Central memory CD8-positive, alpha-beta T cell (primary cell): ENCODE results near the gene SNED1.

ENCODE experiments used
- ATAC-seq: fragments of 150-1000 bp; cut with Tn5 transposase; replicated peaks from 2 replicates; pipeline ENCODE4 v1.10.0; 2022; ENCODE audit warnings: mild to moderate bottlenecking, moderate FRiP score, moderate number of reproducible peaks; ENCODE audit not compliant: poor library complexity, severe bottlenecking; ENCODE audit errors: extremely low read depth
- DNase-seq, 2 donors: peaks; one replicate each; pipeline ENCODE4 v3.0.0; 2021; ENCODE audit warnings: low spot score in 2 of 2
- H3K27ac Mint-ChIP-seq: one replicate; pipeline ENCODE4 v1.8.0; 2022; ENCODE audit warnings: low read depth, mild to moderate bottlenecking, moderate library complexity, mixed read lengths
- H3K27me3 Mint-ChIP-seq: one replicate; pipeline ENCODE4 v1.8.0; 2022; ENCODE audit warnings: mixed read lengths
- H3K36me3 Mint-ChIP-seq: one replicate; pipeline ENCODE4 v1.8.0; 2022; ENCODE audit warnings: mild to moderate bottlenecking, moderate library complexity, mixed read lengths; ENCODE audit not compliant: insufficient read depth
- H3K4me1 Mint-ChIP-seq: one replicate; pipeline ENCODE4 v1.8.0; 2022; ENCODE audit warnings: mixed read lengths
- H3K4me3 Mint-ChIP-seq: one replicate; pipeline ENCODE4 v1.8.0; 2022; ENCODE audit warnings: mild to moderate bottlenecking, moderate library complexity, mixed read lengths
- H3K9me3 Mint-ChIP-seq: one replicate; pipeline ENCODE4 v1.8.0; 2022; ENCODE audit warnings: mixed read lengths

The SNED1 gene

DNA sequence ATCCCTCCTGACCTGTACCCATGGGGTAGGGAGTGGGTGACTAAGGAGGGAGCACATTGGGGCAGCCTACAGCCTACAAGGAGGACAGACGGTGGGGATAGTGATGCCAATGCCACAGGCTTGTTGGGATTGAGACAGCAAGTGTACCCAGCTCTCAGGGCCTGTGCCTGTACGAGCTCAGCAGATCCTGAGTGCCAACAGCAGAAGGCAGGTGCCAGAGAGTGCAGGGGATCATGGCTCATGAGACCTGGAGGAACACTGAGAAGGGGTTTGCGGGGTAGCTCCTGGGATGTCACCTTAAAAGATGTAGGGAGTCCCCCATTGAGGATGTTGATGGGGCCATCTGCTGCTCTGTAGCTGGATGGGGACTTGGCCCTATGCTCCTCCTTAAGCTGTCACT lies 10.3 kb upstream of the SNED1 start:
- Mint-ChIP-seq H3K4me3 (no peak overlapping the region), H3K27me3 (peaks cover 12% of the 10 kb centered on the region), H3K4me1 (peaks cover 5% of the 10 kb centered on the region), H3K27ac (no peak overlapping the region), H3K9me3 (no peaks in the 10 kb centered on the region), H3K36me3 (no peaks in the 10 kb centered on the region)
- DNase-seq (no peak), ATAC-seq (no peak)

DNA sequence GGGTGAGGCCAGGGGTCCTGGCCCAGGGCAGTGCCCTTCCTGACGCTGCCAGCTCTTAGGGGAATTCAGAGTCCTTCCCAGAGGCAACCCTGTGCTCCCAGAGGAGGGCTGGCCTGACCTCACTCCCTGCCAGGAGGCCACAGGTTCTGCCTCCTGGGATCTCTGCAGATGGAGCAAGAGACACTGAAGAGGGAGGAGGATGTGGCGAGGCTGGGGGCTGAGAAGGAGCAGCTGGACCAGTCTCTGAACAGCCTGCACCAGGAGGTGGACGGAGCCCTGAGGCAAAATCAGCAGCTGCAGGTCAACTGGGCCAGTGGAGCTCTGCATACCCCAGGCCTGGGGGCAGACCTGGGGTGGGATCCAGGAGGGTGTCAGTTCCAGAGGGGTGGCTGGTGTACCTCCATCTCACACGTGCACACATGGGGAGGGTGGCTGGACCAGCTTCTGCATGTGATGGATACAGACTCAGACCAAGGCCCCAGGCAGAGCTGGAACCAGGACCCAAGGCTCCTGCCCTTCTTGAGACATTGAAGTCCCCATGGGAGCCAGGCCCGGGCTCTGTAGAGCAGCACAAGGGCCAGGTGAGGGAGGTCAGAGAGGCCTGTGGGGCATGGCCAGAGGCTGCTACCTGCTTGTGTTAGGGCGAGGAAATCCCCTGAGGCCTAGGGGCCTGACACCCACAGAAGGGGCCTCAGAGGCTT lies 9.7 kb upstream of the SNED1 start:
- DNase-seq (no peak), ATAC-seq (no peak)
- H3K36me3 Mint-ChIP-seq = no peaks in the 10 kb centered on the region
- peaks cover 5% of the 10 kb centered on the region for H3K4me1 Mint-ChIP-seq
- H3K9me3 Mint-ChIP-seq = no peaks in the 10 kb centered on the region
- H3K27me3 Mint-ChIP-seq = peaks cover 12% of the 10 kb centered on the region
- H3K27ac Mint-ChIP-seq = no peak overlapping the region
- H3K4me3 Mint-ChIP-seq = no peak overlapping the region

DNA sequence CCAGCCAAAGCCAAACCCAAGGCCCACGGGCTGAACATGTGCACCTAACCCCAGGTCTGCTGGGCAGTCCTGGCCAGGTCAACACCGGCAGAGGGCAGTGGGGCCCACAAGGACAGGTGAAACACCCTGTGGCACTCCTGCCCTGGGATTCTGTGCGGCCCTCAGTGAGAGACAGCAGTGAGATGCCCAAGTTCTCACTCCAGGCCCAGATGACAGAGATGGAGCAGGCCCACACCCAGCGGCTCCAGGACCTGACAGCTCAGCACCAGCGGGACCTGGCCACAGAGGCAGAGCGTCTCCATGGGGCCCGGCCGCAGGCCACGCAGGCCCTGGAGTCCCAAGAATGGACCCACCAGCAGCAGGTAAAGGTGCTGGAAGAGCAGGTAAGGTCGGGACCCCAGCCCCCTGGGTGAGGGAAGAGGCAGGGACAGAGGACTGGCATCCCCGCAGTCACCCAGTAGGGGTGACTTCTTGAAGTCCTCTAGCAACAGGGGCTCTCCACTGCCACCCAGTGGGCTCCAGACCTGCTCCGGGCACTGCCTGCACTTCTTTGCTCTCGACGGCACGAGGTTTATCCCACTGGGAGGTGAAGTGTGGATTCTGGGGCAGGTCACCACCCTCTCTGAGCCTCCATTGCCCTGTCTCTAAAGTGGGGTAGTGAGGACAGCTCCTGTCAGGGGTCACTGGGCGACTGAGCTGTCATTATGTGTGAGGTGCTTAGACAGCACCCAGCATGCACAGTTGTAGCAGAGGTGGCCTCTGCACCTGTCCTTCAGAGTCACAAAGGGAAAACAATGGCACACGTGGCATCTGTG lies 8.8 kb upstream of the SNED1 start:
- H3K9me3 Mint-ChIP-seq = no peaks in the 10 kb centered on the region
- peaks cover 12% of the 10 kb centered on the region for H3K27me3 Mint-ChIP-seq
- DNase-seq (no peak), ATAC-seq (no peak)
- H3K4me3 Mint-ChIP-seq = no peak overlapping the region
- H3K36me3 Mint-ChIP-seq = no peaks in the 10 kb centered on the region
- H3K27ac Mint-ChIP-seq = no peak overlapping the region
- peaks cover 5% of the 10 kb centered on the region for H3K4me1 Mint-ChIP-seq

DNA sequence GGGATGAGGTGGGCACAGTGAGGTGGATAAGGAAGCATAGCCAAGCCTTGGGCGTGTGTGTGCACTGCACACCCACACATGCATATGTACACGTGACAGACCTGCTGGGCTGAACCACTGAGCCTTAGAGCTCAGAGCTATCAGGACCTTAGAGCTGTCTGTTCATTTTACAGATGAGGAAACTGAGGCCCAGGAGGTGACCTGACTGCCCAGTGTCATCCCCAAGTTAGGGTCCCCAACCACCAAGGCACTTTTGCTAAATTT lies 8.2 kb upstream of the SNED1 start:
- Mint-ChIP-seq H3K27ac (no peak overlapping the region), H3K4me3 (no peak overlapping the region), H3K36me3 (no peaks in the 10 kb centered on the region), H3K4me1 (peaks cover 5% of the 10 kb centered on the region), H3K9me3 (no peaks in the 10 kb centered on the region), H3K27me3 (peaks cover 12% of the 10 kb centered on the region)
- ATAC-seq (no peak), DNase-seq (no peak)

DNA sequence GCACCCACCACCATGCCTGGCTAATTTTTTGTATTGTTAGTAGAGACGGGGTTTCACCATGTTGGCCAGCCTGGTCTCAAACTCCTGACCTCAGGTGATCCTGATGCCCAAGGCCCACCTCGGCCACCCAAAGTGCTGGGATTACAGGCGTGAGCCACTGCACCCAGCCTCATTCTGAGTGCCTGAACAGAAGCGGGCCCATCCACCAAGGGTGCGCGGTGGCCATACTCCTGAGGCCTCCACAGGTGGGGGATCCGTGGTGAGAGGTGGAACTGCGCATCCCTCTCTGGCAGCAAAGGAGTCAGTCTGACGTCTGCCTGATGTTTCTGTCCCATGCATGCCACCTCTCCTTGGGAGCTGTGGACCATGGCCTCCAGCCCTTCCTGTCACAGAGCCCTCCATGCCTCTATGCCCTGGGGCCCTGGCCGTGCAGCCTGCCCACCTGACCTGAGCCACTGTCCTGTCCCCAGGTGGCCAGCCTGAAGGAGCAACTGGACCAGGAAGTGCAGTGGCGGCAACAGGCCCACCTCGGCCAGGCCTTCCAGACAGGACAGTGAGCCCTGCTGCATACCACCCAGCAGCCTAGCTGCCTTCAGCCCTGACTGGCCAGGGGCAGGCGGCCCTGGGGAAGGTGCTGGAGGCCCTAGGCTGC lies 7.6 kb upstream of the SNED1 start:
- Mint-ChIP-seq H3K36me3 (no peaks in the 10 kb centered on the region), H3K27me3 (peaks cover 12% of the 10 kb centered on the region), H3K4me3 (no peak overlapping the region), H3K9me3 (no peaks in the 10 kb centered on the region), H3K4me1 (peaks cover 5% of the 10 kb centered on the region), H3K27ac (no peak overlapping the region)
- no peak for ATAC-seq
- no peak for DNase-seq

DNA sequence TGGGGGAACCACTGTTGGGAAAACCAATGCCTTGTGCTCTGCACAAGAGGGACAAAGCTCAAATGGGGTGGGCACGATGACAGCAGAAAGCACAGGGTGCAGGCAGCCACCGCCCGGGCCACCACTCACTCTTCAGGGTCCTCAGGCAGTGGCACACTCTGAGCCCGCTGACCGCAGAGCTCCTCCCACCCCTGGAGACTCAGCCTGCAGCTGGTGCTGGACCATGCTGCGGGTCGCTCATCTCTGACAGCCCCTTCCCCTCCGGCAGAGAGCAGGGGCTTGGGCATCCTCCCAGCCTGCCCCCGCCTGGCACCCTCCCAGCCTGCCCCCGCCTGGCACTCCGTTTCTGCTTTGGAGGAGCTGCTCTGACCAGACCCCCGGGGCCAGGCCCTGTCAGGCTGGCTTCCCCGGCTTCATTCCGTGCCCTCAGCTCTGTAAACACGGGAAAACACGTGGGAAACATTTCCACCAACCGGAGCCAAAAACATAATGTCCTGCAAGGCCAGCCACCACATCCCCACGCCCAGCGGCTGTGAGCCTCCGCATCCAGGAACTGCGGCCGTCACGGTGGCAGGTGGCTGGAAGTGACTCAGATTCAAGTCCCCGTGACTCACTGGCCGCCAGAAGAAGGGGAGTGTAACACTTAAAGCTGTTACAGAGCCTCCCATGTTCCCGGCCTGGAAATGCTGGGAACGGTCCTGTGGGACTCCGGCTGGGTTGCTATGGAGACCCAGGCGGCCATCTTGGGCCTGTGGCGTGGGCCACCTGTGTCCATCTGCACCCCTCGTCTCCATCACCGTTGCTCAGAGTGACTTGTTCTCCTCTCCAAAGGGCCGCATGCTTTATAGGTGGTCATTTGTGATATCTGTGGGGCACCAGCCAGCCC lies 6.8 kb upstream of the SNED1 start:
- ATAC-seq (no peak), DNase-seq (no peak)
- no peaks in the 10 kb centered on the region for H3K9me3 Mint-ChIP-seq
- no peak overlapping the region for H3K27ac Mint-ChIP-seq
- no peaks in the 10 kb centered on the region for H3K36me3 Mint-ChIP-seq
- peaks cover 5% of the 10 kb centered on the region for H3K4me1 Mint-ChIP-seq
- no peak overlapping the region for H3K4me3 Mint-ChIP-seq
- peaks cover 15% of the 10 kb centered on the region for H3K27me3 Mint-ChIP-seq

DNA sequence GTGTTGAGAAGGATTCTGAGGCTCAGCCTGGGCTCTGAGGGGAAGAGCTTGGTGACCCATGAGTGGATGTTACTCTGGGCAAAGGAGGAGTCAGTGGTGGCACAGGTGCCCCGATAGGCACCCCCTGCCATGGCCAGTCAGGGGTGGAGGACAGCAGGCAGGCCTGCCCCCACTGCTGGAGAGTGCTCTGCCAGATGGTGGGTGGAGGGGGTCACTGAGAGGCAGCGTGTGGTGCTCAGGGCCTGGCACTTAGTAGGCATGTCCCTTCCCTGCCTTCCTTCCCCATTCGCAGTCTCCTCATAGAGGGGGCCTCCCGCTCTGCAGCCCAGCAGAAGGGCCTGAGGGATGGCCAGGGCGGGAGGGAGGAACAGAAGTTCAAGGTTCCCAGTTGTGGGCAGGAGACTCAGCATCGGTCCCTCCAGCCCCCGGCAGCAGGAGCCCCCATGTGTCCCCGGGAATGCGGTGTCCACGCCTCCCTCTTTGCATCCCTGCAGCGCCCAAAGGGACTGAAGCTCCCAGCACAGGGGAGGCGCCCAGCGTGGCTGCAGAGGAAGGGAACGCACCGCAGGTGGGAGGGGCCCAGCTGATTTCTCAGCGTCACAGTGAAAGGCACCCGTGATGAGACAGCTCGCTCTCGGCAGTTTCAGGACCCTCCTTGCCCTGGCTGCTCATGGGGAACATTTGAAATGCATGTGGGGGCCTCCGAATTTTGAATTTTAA lies 5.7 kb upstream of the SNED1 start:
- DNase-seq = no peak
- Mint-ChIP-seq H3K4me3 (no peak overlapping the region), H3K27ac (no peak overlapping the region), H3K4me1 (peaks cover 5% of the 10 kb centered on the region), H3K27me3 (peaks cover 26% of the 10 kb centered on the region), H3K36me3 (no peaks in the 10 kb centered on the region), H3K9me3 (no peaks in the 10 kb centered on the region)
- ATAC-seq = no peak

DNA sequence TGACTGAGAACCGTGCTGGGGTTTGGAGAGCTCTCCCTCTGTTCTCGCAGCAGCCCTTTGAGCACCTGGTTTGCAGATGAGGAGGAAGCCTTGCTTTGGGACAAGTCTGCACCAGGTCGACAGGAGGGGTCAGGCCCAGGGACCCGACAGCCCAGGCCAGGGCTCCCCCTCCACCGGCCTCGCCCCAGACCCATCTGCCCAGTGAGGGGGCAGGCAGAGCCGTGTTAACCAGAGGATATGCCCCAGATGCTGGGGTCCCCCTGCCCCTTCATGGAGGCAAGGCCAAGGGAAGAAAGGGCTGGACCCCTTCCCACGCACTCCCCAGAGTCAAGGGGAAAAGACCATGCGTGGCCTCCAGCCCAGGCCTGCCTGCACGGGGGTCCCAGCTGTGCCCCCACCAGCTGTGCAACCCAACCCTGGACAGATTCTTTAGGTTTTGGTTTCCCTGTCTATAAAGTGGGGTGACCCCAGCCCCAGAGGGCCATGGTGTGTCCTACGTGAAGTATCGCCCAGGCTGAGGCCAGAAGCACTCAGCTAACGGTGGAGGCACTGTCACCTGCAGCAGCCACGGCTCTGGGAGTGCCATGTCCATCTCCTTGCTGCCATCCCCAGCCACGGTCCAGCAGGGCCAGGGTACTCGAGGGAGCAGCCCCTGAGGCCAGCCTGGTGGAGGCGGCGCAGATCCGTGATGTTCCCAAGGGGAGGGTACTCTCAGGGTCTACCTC lies 4.8 kb upstream of the SNED1 start:
- Mint-ChIP-seq H3K4me1 (peaks cover 5% of the 10 kb centered on the region), H3K36me3 (no peaks in the 10 kb centered on the region), H3K27ac (no peak overlapping the region), H3K9me3 (no peaks in the 10 kb centered on the region), H3K27me3 (peaks cover 26% of the 10 kb centered on the region), H3K4me3 (no peak overlapping the region)
- DNase-seq = no peak
- no peak for ATAC-seq

DNA sequence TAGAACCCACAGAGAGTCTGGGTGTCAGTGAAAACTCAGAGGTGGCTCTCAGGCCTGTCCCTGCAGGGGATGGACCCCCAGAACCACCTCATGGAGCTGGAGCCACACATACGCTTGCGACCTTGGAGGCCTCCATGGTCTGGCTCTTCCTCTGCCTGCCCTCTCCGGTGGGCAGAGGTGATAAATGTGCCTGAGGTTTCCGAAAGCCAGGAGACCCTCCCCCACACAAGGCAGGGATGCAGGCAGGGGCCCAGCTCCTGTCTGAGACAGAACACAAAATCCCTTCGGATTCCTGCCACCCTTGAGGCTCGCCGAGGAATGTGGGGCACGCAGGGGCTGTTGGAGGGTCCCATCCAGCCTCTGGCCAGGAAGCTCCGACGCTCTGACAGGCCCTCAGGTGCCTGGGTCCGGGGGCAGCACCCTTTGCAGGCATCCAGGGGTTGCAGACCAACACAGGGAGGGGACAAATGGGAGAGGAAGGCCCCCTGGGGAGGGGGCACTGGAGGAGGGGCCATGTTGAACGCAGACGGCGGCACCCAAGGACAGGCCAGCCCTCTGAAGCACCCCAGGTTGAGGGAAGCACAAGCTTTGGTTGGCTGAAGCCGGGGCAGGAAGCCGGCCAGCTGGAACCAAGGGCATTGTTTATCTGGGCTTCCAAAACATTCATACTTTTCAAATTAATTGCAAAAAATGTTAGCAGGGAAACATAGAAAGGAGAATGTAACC lies 4.1 kb upstream of the SNED1 start:
- Mint-ChIP-seq H3K27ac (no peak overlapping the region), H3K4me1 (peaks cover 5% of the 10 kb centered on the region), H3K9me3 (no peaks in the 10 kb centered on the region), H3K27me3 (peaks cover 26% of the 10 kb centered on the region), H3K36me3 (no peaks in the 10 kb centered on the region), H3K4me3 (no peak overlapping the region)
- ATAC-seq (no peak), DNase-seq (no peak)

DNA sequence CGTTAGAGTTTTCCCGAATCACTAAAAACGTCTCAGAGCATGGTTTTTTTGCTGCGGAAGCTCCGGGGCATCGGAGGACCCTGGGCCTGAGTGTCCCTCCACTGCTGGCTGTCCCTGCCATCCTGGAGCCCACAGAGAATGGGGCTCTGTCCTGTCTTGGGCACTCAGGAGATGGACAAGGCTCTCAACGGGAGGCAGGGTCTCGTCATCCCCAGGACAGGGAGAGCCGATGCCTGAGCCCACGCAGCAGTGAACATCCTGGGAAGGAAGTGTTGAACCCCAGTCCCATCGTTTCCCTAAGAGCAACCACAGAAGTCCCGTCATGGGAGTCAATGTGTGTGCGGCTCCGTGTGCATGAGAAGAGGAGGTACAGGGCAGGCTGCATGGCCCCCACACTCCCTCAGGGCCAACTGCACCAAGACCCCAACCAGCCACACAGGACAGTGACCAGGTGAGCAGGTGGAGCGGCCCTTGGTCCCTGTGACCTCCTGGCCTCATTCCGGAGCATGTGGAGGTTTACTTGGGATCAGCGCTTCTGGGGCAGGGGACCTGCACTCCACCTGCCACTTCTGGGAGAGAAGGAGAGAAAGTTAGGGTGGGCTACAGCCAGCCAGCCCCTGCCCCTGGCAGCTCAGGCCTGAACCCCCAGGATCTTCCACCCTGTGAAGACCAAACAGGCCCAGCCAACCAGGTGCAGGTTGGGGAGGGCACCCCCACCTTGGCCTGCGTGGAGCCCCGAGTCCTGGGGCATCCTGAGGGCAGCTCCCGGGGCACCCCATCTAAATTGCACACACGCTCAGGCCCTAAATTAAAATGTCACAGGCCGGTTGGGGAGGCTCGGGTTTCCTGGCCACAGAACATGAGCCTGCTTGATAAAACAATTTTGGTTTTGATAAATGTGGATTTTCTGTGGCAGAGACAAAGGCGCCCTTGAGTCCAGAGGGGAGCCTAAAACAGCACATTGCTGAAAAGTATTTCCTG lies 3.1 kb upstream of the SNED1 start:
- Mint-ChIP-seq H3K4me1 (peaks cover 5% of the 10 kb centered on the region), H3K9me3 (no peaks in the 10 kb centered on the region), H3K27me3 (peaks cover 36% of the 10 kb centered on the region), H3K36me3 (no peaks in the 10 kb centered on the region), H3K27ac (no peak overlapping the region), H3K4me3 (no peak overlapping the region)
- no peak for ATAC-seq
- no peak for DNase-seq
